Muscle layer of duodenum (tissue), 2 donors: ENCODE results near the gene SPSB2.
"Not testable (repeated sequence)": the region's sequence is repeated elsewhere in the genome, so short reads cannot be mapped to it uniquely, and the experiment has no call there.

Source experiments
- H3K27ac ChIP-seq: one replicate; pipeline ENCODE4 v1.7.0; 2013; ENCODE audit warnings: mild to moderate bottlenecking, low read length
- H3K27me3 ChIP-seq: one replicate; pipeline ENCODE4 v1.7.0; 2013; ENCODE audit warnings: low read depth, mild to moderate bottlenecking, control low read depth, low read length
- H3K36me3 ChIP-seq, 2 donors: one replicate each; pipeline ENCODE4 v1.7.0; 2013; ENCODE audit warnings: low read length in 2 of 2, control low read depth in 1 of 2, mild to moderate bottlenecking in 1 of 2; ENCODE audit not compliant: insufficient read depth in 2 of 2, control insufficient read depth in 1 of 2
- H3K4me1 ChIP-seq, 2 donors: one replicate each; pipeline ENCODE4 v1.7.0; 2013; ENCODE audit warnings: low read length in 2 of 2, mild to moderate bottlenecking in 2 of 2, control low read depth in 1 of 2, moderate library complexity in 1 of 2; ENCODE audit not compliant: insufficient read depth in 2 of 2, control insufficient read depth in 1 of 2
- H3K4me3 ChIP-seq, 2 donors: one replicate each; pipeline ENCODE4 v1.7.0; 2013; ENCODE audit warnings: low read length in 2 of 2, low read depth in 1 of 2, mild to moderate bottlenecking in 1 of 2
- H3K9me3 ChIP-seq, 2 donors: one replicate each; pipeline ENCODE4 v1.7.0; 2013; ENCODE audit warnings: low read length in 2 of 2, control low read depth in 1 of 2, mild to moderate bottlenecking in 1 of 2; ENCODE audit not compliant: control insufficient read depth in 1 of 2
- donor health status: healthy.

SPSB2 gene

GRCh38 chr12:6883252-6883651 is 10.1 kb upstream of the SPSB2 start:
- Histone ChIP-seq H3K27ac (no peak overlapping the region), H3K4me3 (no peak overlapping the region), H3K36me3 (peaks cover 5 to 17% of the 10 kb centered on the region in 2 donors)

GRCh38 chr12:6879824-6880223 is 6.7 kb upstream of the SPSB2 start:
- not testable (repeated sequence) for H3K4me3 ChIP-seq, H3K9me3 ChIP-seq, H3K4me1 ChIP-seq, H3K27ac ChIP-seq, H3K27me3 ChIP-seq
- H3K36me3 ChIP-seq: peaks cover 5 to 15% of the 10 kb centered on the region in 2 donors

More at GRCh38 chr12:6883252-6883651, 10.1 kb upstream of the SPSB2 start:
- Histone ChIP-seq H3K4me1 (no peaks in the 10 kb centered on the region), H3K27me3 (no peaks in the 10 kb centered on the region), H3K9me3 (no peaks in the 10 kb centered on the region)

- Histone ChIP-seq H3K4me3 (peak overlapping the region; percentile 86 to 97), H3K4me1 (peaks cover 10 to 34% of the 10 kb centered on the region in 2 donors), H3K27ac (peak overlapping the region; percentile 76), H3K36me3 (peaks cover 10 to 11% of the 10 kb centered on the region in 2 donors)
- H3K9me3 ChIP-seq, H3K27me3 ChIP-seq: not testable (repeated sequence)
Observed at GRCh38 chr12:6874015-6874368, 889 bp upstream of the SPSB2 start.

- H3K27me3 ChIP-seq: no peaks in the 10 kb centered on the region
- peak overlapping the region; percentile 86 to 97 for H3K4me3 ChIP-seq
- no peaks in the 10 kb centered on the region for H3K9me3 ChIP-seq
- H3K36me3 ChIP-seq: peaks cover 10 to 11% of the 10 kb centered on the region in 2 donors
- H3K27ac ChIP-seq: peak overlapping the region; percentile 75
- H3K4me1 ChIP-seq: peaks cover 19 to 43% of the 10 kb centered on the region in 2 donors
Observed at GRCh38 chr12:6872073-6873048, 742 bp downstream of the SPSB2 start.

GRCh38 chr12:6871052-6871957 is 1.8 kb downstream of the SPSB2 start:
- Histone ChIP-seq H3K27me3 (no peaks in the 10 kb centered on the region), H3K27ac (no peak overlapping the region), H3K36me3 (peaks cover 10 to 11% of the 10 kb centered on the region in 2 donors), H3K4me3 (peak overlapping the region; percentile 86 to 97), H3K9me3 (no peaks in the 10 kb centered on the region), H3K4me1 (peaks cover 19 to 48% of the 10 kb centered on the region in 2 donors)

GRCh38 chr12:6870304-6870703 is 2.8 kb downstream of the SPSB2 start:
- H3K9me3 ChIP-seq, H3K27me3 ChIP-seq, H3K4me3 ChIP-seq, H3K27ac ChIP-seq: not testable (repeated sequence)
- Histone ChIP-seq H3K36me3 (peaks cover 15 to 19% of the 10 kb centered on the region in 2 donors), H3K4me1 (peaks cover 19 to 48% of the 10 kb centered on the region in 2 donors)

GRCh38 chr12:6869049-6870021 is 3.8 kb downstream of the SPSB2 start:
- Histone ChIP-seq H3K9me3 (no peaks in the 10 kb centered on the region), H3K4me3 (peak overlapping the region; percentile 81 to 84), H3K27me3 (no peaks in the 10 kb centered on the region), H3K27ac (peak overlapping the region; percentile 93), H3K4me1 (peaks cover 19 to 47% of the 10 kb centered on the region in 2 donors), H3K36me3 (peaks cover 15 to 28% of the 10 kb centered on the region in 2 donors)

GRCh38 chr12:6868211-6869048 is 4.7 kb downstream of the SPSB2 start:
- Histone ChIP-seq H3K9me3 (no peaks in the 10 kb centered on the region), H3K36me3 (peaks cover 19 to 37% of the 10 kb centered on the region in 2 donors), H3K4me1 (peaks cover 19 to 45% of the 10 kb centered on the region in 2 donors), H3K27me3 (no peaks in the 10 kb centered on the region), H3K27ac (peak overlapping the region; percentile 93), H3K4me3 (peak overlapping the region; percentile 81 to 84)

GRCh38 chr12:6867413-6868210 is 5.5 kb downstream of the SPSB2 start, which contains the start of gene TPI1:
Gene TPI1 (plus strand): TSS chr12:6867531. CDS start chr12:6867567, 36 bp downstream.
- peaks cover 25 to 45% of the 10 kb centered on the region in 2 donors for H3K36me3 ChIP-seq

More at GRCh38 chr12:6867413-6868210, 5.5 kb downstream of the SPSB2 start, which contains the start of gene TPI1:
- H3K9me3 ChIP-seq: no peaks in the 10 kb centered on the region
- peak within 1 kb of the TSS; percentile 93 for H3K27ac ChIP-seq
- no peaks in the 10 kb centered on the region for H3K27me3 ChIP-seq
- peaks cover 19 to 44% of the 10 kb centered on the region in 2 donors for H3K4me1 ChIP-seq
- peak within 1 kb of the TSS; percentile 81 to 84 for H3K4me3 ChIP-seq
